GM19025 (cell line): ENCODE results near the gene OBSCN.

Experiments
- ATAC-seq: cut with Tn5 transposase; IDR thresholded peaks from one replicate; pipeline ENCODE4 v1.9.1; 2021; ENCODE audit warnings: mild to moderate bottlenecking, low read depth, moderate library complexity; ENCODE audit not compliant: unreplicated experiment

The OBSCN gene

DNA sequence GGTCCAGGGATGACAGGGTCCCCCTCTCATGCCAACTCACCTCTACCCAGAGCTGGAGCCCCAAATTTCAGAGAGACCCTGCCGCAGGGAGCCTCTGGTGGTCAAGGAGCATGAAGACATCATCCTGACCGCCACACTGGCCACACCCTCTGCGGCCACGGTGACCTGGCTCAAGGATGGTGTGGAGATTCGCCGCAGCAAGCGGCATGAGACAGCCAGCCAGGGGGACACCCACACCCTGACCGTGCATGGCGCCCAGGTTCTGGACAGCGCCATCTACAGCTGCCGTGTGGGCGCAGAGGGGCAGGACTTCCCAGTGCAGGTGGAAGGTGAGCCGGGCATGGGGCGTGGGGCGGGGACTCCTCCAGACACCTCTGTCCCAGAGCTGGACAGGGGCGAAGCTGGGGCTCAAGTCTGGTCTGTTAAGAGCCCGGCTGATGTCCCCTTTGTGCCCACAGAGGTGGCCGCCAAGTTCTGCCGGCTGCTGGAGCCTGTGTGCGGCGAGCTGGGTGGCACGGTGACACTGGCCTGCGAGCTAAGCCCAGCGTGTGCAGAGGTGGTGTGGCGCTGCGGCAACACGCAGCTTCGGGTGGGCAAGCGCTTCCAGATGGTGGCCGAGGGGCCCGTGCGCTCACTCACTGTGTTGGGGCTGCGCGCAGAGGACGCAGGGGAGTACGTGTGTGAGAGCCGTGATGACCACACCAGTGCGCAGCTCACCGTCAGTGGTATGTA, 66.0 kb downstream of the OBSCN start:
- no peak for ATAC-seq

- no peak for ATAC-seq
Observed at GRCh38 chr1:228274452-228275178, 66.8 kb downstream of the OBSCN start.

GRCh38 chr1:228275179-228275429, 67.3 kb downstream of the OBSCN start:
- ATAC-seq, result no peak

GRCh38 chr1:228275430-228276173, 67.8 kb downstream of the OBSCN start:
- peak; percentile 57 for ATAC-seq

DNA sequence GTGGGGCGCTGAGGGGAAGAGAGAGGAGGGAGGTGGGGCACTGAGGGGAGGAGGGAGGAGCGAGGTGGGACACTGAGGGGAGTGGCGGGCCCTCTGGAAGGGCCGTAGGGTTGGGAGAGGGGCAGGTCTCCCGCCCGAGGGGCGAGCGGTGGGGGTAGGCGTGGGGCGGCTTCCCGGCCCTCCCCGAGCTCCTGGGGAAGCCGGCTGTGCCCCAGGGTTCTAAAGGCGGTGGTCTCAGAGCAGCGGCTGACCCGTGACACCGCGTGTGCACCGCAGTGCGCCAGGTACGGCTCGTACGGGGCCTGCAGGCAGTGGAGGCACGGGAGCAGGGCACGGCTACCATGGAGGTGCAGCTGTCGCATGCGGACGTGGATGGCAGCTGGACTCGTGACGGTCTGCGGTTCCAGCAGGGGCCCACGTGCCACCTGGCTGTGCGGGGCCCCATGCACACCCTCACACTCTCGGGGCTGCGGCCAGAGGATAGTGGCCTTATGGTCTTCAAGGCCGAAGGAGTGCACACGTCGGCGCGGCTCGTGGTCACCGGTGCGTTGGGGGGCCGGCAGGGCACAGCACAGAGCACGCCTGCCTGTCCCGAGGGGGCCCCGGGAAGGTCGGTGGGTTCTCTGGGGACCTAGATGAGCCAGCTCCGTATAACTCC, 68.5 kb downstream of the OBSCN start:
- no peak for ATAC-seq

DNA sequence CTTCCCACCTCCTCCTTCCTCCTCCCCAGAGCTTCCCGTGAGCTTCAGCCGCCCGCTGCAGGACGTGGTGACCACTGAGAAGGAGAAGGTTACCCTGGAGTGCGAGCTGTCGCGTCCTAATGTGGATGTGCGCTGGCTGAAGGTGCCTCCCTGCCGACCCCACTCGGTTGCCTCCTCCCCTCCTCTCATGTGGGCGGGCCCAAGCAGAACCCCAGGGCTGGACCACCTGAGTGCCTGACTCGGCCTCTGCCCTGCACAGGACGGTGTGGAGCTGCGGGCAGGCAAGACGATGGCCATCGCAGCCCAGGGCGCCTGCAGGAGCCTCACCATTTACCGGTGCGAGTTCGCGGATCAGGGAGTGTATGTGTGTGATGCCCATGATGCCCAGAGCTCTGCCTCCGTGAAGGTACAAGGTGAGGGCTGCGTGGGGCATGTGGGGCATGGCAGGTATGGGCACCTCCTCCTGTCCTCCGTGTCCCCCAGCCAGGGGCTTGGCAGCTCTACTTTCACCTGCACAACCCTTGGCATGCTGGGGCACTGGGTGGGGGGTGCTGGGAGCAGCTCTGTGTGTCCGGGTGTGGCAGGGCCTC, 69.2 kb downstream of the OBSCN start:
- no peak for ATAC-seq

DNA sequence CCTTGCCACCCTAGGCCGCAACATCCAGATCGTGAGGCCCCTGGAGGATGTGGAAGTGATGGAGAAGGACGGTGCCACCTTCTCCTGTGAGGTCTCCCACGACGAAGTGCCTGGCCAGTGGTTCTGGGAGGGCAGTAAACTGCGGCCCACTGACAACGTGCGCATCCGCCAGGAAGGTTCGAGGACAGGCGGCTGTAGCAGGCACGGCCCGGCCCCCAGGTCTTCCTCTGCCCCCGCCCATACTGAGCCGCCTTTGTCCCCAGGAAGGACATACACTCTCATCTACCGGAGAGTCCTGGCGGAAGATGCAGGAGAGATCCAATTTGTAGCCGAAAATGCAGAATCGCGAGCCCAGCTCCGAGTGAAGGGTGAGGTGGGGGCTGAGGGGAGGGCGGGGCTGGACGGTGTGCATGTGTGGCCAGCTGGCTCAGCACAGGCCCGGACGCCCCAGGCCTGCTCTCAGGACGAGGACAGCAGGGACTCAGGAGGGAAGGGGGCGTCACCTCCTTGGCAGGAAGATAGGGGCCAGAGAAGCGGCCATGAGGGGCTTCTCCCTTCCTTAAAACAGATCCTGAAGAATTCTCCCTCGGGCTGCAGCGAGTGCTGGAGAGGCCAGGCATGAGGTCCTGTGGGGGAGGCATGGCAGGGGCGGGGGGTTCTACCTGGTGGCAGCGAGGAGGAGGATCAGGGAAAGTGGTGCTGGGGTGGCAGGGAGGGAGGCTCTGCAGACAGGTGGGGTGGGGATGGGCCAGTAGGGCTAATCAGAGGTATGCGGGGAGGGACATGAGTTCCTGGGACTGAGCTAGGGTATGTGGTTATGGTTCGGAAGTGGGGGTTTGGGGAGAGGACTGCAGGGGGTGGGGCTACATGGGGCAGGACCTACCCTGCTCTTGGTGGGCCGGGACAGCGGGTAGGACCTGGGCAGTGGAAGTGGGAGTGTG, 69.9 kb downstream of the OBSCN start:
- no peak for ATAC-seq

GRCh38 chr1:228278432-228278941, 70.6 kb downstream of the OBSCN start:
- ATAC-seq, result no peak

DNA sequence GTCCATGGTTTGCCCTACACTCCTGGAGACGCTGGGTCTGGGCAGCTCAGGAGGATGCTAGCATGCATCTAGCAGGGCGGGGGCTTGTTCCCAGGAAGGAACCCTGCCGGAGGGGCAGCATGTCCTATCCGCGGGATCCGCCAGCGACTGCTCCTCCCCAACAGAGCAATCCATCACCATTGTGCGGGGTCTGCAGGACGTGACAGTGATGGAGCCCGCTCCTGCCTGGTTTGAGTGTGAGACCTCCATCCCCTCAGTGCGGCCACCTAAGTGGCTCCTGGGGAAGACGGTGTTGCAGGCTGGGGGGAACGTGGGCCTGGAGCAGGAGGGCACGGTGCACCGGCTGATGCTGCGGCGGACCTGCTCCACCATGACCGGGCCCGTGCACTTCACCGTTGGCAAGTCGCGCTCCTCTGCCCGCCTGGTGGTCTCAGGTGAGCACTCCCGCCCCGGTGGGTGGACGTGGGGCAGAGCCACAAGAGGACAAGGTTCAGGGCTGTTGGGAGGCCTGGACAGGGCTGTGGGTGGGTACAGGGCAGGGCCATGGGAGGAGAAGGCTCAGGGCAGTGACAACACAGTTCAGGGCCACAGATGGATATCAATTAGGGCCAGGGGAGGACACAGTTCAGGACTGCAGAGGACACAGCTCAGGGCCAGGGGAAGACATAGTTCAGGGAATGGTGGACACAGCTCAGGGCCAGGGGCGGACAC, 71.3 kb downstream of the OBSCN start:
- ATAC-seq, result no peak

- ATAC-seq, result no peak
Observed at GRCh38 chr1:228279722-228280105, 71.9 kb downstream of the OBSCN start.

GRCh38 chr1:228280106-228280901, 72.5 kb downstream of the OBSCN start:
- no peak for ATAC-seq

DNA sequence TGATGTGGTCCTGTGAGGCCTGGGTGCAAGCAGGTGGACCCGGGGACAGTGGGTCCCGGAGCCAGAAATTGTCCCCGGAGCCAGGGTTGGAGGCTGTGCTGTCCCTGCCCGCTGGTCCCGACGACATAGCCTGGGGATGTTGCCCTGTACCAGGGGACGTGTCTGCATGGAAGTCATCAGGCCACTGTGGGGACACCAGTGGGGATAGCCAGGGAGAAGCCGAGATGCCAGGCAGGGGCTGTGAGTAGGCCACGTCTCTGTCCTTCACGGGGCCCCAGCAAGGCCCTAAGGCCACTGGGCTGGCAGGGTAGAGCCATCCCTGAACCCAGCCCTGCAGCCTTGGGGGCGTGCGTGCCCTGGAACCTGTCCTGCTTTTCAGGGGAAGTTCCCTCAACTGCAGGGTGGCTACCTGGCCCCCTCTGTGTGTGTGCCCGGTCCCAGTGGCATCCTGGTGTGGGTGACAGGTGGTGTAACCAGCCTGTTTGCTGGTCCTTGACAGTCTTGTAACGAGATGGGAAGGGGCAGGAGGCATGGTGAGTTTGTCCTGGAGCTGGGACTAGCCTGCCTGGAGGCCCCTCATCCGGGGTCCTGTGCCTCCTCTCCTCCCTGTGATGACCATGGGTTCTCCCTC, 73.2 kb downstream of the OBSCN start:
- no peak for ATAC-seq

DNA sequence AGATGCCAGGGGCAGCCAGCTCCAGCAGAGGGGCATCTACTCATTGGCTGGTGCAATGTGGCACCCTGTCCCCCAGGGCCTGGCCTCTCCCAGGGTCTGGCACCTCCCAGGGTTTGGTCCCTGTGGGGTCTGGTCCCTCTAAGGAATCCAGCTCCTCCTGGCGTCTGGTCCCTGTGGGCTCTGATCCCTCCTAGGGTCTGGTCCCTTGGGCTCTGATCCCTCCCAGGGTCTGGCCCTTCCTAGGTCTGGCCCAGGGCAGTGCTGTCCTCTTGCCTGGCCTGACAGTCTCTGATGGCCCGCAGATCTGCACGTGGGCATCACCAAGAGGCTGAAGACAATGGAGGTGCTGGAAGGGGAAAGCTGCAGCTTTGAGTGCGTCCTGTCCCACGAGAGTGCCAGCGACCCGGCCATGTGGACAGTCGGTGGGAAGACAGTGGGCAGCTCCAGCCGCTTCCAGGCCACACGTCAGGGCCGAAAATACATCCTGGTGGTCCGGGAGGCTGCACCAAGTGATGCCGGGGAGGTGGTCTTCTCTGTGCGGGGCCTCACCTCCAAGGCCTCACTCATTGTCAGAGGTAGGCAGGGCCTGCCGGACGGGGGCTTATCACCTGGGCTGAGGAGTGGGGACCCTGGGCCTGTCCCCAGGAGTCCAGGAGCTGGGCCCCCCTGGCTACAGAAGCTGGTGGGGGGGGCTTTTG, 73.9 kb downstream of the OBSCN start:
- ATAC-seq, result no peak

DNA sequence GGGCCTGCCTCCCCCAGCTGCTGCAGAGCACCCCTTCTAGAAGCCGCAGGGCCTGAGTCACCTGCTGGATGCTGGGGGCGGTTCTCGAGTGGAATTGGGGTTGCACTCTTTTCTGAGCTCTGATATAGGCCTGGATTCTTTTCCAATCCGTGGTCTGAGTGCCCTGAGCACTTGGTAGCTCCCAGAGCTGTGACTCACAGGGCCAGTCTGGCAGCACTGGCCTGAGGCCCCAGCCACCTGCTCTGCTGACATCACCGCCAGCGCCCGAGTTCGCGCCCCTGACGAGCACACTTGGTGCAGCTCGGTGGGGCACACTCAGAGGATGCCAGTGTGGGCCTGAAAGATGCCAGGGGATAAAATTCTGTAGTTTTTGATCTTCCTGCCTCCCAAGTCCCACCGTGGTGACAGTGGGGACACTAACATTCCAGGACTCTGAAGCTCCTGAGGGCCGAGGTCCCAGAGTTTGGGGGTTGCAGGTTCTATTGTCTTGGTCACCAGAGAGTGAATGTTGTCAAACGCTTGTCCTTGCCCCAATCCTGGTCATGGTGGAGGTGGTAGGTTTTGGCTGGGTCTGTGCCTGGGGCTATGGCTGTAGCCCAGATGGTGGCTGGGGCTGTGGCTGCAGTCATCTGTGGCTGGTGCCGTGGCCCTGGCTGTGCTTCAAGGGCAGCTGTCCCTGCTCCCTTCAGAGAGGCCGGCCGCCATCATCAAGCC, 74.6 kb downstream of the OBSCN start:
- ATAC-seq, result no peak

DNA sequence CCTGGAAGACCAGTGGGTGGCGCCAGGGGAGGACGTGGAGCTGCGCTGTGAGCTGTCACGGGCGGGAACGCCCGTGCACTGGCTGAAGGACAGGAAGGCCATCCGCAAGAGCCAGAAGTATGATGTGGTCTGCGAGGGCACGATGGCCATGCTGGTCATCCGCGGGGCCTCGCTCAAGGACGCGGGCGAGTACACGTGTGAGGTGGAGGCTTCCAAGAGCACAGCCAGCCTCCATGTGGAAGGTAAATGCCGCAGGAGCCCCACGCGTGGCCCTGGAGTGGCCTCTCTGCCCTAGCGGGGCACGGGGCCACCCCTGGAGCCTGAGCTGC, 75.2 kb downstream of the OBSCN start:
- ATAC-seq, result no peak

- no peak for ATAC-seq
Observed at GRCh38 chr1:228283476-228284147, 75.8 kb downstream of the OBSCN start.
